ENCODE results near the gene DDX28. TPM values are rescaled to one million over a fixed set of nuclear protein-coding genes. Genes with fewer than 3 reads are reported as not detected.

The DDX28 gene
- total and polyA plus RNA-seq, 4 donors, result 7.6 to 11.6 (median 8.4) TPM

- Histone ChIP-seq H3K9ac (ENCODE audit: low read depth in 1 of 2, low read length in 2 of 2) (no peak overlapping the region), H3K9me3 (ENCODE audit: control insufficient read depth in 4 of 4, low read length in 3 of 4) (no peaks in the 10 kb centered on the region), H3K4me3 (ENCODE audit: low read depth in 1 of 3, low read length in 3 of 3) (no peak overlapping the region), H3K27ac (ENCODE audit: low read depth in 1 of 2, low read length in 2 of 2) (no peak overlapping the region), H3K4me1 (ENCODE audit: control insufficient read depth in 4 of 4, insufficient read depth in 4 of 4, low read length in 3 of 4) (peaks cover 2 to 11% (median 7%) of the 10 kb centered on the region in 4 donors), H3K27me3 (ENCODE audit: control insufficient read depth in 4 of 4, insufficient read depth in 4 of 4, low read length in 3 of 4) (no peaks in the 10 kb centered on the region), H3K36me3 (ENCODE audit: control insufficient read depth in 4 of 4, insufficient read depth in 3 of 4, low read depth in 1 of 4, low read length in 3 of 4) (no peaks in the 10 kb centered on the region)
- 72% methylated on average over 20 of the region's 20 CpGs for WGBS
- TF ChIP-seq SP1 (IDR thresholded peaks at IDR 0.05), result no peak
- TF ChIP-seq EGR1 (IDR thresholded peaks at IDR 0.05; ENCODE audit: low read depth in 2 of 2), result no peak
- TF ChIP-seq ZBTB33 (IDR thresholded peaks at IDR 0.05), result no peak
- no peak for TF ChIP-seq FOXA2 (IDR thresholded peaks at IDR 0.05)
- TF ChIP-seq TAF1 (conservative IDR thresholded peaks at IDR 0.05), result no peak
- no peak for TF ChIP-seq HNF4A (conservative IDR thresholded peaks at IDR 0.05)
- TF ChIP-seq HNF4G (IDR thresholded peaks at IDR 0.05), result no peak
- DNase-seq (ENCODE audit: low spot score), result no peak
Observed at GRCh38 chr16:67992661-67993206, 30.3 kb downstream of the DDX28 start.

GRCh38 chr16:67990018-67990386, 33.0 kb downstream of the DDX28 start:
- Histone ChIP-seq H3K36me3 (ENCODE audit: control insufficient read depth in 4 of 4, insufficient read depth in 3 of 4, low read depth in 1 of 4, low read length in 3 of 4) (no peaks in the 10 kb centered on the region), H3K4me3 (ENCODE audit: low read depth in 1 of 3, low read length in 3 of 3) (no peak overlapping the region), H3K9ac (ENCODE audit: low read depth in 1 of 2, low read length in 2 of 2) (no peak overlapping the region), H3K27me3 (ENCODE audit: control insufficient read depth in 4 of 4, insufficient read depth in 4 of 4, low read length in 3 of 4) (no peaks in the 10 kb centered on the region), H3K4me1 (ENCODE audit: control insufficient read depth in 4 of 4, insufficient read depth in 4 of 4, low read length in 3 of 4) (peaks cover 2 to 11% (median 7%) of the 10 kb centered on the region in 4 donors), H3K27ac (ENCODE audit: low read depth in 1 of 2, low read length in 2 of 2) (no peak overlapping the region), H3K9me3 (ENCODE audit: control insufficient read depth in 4 of 4, low read length in 3 of 4) (no peaks in the 10 kb centered on the region)
- TF ChIP-seq CTCF (IDR thresholded peaks at IDR 0.05; ENCODE audit: low read depth, low read length, missing input control) (no peak), RAD21 (IDR thresholded peaks at IDR 0.05) (peak in 1 of 2 donors; percentile 27)
- no peak for DNase-seq (ENCODE audit: low spot score)
- 76% methylated on average over 6 of the region's 6 CpGs for WGBS

- 90% methylated on average over 8 of the region's 8 CpGs for WGBS
- DNase-seq (ENCODE audit: low spot score), result no peak
- no peak overlapping the region for H3K27ac ChIP-seq (ENCODE audit: low read depth in 1 of 2, low read length in 2 of 2)
- no peaks in the 10 kb centered on the region for H3K27me3 ChIP-seq (ENCODE audit: control insufficient read depth in 4 of 4, insufficient read depth in 4 of 4, low read length in 3 of 4)
- H3K9me3 ChIP-seq (ENCODE audit: control insufficient read depth in 4 of 4, low read length in 3 of 4), result no peaks in the 10 kb centered on the region
- H3K36me3 ChIP-seq (ENCODE audit: control insufficient read depth in 4 of 4, insufficient read depth in 3 of 4, low read depth in 1 of 4, low read length in 3 of 4), result no peaks in the 10 kb centered on the region
- no peak overlapping the region for H3K9ac ChIP-seq (ENCODE audit: low read depth in 1 of 2, low read length in 2 of 2)
- peaks cover 2 to 11% (median 7%) of the 10 kb centered on the region in 4 donors for H3K4me1 ChIP-seq (ENCODE audit: control insufficient read depth in 4 of 4, insufficient read depth in 4 of 4, low read length in 3 of 4)
- TF ChIP-seq CTCF (IDR thresholded peaks at IDR 0.05; ENCODE audit: low read depth, low read length, missing input control) (no peak), RAD21 (IDR thresholded peaks at IDR 0.05) (no peak), YY1 (IDR thresholded peaks at IDR 0.05) (no peak)
- no peak overlapping the region for H3K4me3 ChIP-seq (ENCODE audit: low read depth in 1 of 3, low read length in 3 of 3)
Observed at GRCh38 chr16:67989322-67990017, 33.6 kb downstream of the DDX28 start.
